CD4-positive, alpha-beta T cell treated with Interleukin-15 for 1 hour (primary cell): ENCODE results near the gene ZNF662.
"Not testable (repeated sequence)": the region's sequence is repeated elsewhere in the genome, so short reads cannot be mapped to it uniquely, and the experiment has no call there.

Experiments used
- DNase-seq: peaks from one replicate; pipeline ENCODE4 v3.0.0-alpha.2; 2020

ZNF662 gene

DNA sequence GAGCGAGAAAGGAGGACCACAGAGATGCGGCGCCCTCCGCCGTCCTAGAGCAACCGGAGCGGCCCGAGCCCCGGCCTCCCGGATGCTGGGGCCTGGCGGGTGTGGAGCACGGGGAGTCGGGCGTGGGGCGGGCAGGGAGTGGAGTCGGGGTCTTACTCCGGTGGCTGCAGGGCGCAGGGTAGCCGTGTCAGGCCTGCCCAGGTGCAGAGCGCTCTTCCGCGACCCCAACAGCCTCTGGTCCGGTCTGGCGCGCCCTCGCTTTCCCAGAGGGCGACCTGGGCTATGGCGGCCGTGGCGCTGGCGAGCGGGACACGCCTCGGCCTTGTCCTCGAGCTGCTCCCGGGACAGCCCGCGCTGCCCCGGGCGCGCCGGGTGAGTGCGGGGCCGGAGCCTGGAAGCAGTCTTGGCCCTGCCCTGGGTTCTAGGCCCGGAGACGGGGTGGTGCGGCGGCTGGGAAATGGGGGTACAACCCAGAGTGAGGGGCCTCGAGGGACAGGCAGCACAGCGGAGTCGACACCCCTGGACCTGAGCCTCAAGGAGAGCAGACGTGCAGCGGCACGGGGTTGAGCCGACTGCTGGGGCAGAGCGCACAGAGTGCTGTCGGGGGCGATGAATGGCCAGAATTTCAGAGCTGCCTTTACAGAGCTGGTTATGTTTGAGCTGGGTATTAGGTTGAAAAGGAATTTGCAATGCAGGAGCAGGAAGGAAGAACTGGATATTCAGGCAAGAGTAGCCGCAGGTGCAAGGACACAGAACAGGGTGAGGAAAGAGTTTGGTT lies at the start of gene ZNF662:
ZNF662 (plus strand) TSS at position 73 of the 778 bp plus-strand sequence. CDS start 1,973 bp downstream, outside the sequence.
- no peak for DNase-seq

DNA sequence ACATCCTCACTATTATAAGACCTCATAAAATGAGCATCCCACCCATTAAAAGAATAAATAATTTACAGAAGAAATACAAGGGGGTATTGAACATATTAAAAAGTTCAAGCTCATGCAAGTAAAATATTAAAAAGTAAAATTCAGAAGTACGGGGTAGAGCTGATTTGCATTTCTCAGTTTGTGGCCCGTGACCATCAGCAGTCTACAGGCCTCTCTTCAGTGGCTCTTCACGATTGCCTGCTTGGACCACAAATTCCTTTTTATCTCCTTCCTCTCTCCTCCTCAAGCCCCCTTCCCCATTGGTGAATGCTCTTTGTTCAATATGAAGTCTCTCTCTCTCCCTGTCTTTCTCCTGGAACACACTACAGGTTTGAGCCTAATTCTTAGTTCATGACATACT lies 49.4 kb upstream of the ZNF662 start:
- no peak for DNase-seq

DNA sequence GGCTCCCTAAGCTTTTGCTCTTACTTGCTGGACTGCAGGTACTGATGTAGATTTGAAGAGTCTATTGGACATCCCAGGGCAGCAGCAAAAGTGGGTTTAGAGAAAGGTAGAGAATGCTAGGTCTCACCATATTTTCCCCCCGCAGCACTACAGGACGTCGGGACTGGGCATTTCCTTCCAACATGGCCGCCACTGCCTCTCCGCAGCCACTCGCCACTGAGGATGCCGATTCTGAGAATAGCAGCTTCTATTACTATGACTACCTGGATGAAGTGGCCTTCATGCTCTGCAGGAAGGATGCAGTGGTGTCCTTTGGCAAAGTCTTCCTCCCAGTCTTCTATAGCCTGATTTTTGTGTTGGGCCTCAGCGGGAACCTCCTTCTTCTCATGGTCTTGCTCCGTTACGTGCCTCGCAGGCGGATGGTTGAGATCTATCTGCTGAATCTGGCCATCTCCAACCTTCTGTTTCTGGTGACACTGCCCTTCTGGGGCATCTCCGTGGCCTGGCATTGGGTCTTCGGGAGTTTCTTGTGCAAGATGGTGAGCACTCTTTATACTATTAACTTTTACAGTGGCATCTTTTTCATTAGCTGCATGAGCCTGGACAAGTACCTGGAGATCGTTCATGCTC lies 41.5 kb upstream of the ZNF662 start:
- DNase-seq = no peak

DNA sequence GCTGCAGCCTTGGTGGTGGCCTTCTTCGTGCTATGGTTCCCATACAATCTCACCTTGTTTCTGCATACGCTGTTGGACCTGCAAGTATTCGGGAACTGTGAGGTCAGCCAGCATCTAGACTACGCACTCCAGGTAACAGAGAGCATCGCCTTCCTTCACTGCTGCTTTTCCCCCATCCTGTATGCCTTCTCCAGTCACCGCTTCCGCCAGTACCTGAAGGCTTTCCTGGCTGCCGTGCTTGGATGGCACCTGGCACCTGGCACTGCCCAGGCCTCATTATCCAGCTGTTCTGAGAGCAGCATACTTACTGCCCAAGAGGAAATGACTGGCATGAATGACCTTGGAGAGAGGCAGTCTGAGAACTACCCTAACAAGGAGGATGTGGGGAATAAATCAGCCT lies 40.7 kb upstream of the ZNF662 start:
- DNase-seq = no peak

DNA sequence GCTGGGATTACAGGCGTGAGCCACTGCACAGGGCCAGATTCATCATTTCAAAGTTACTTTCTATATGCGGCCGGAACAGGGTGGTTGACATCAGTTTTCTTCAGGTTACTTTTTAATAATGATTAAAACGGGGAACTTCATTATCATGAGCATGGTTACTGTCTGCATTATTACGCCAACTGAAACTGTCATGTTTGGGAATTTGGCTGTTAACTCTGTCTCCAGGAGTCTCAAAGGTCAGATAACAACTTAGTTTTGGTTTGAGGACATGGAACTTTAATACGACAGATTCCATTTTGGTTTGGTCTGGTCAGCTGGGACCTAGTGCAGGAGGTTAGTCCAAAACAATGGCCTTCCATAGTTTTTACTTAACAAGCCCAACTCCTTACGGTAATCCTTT lies 38.8 kb upstream of the ZNF662 start:
- DNase-seq = no peak

DNA sequence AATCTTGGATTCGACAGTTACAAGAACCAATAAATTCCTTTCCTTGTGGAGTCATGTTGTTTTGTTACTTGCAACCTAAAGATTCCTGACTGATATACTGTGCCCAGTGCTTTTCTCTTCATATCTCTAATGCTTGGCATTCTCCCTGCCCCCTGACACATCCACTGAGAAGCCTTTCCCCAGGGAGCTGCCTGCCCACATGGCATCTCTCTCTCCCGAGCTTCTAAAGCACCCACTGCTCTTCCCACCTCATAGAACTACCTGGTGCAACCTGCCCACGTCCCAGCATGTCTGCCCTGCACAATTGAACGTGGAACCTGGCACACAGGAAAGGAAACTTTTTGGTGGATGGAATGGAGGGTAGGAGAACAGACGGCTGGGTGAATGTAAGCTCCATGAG lies 37.1 kb upstream of the ZNF662 start:
- no peak for DNase-seq

DNA sequence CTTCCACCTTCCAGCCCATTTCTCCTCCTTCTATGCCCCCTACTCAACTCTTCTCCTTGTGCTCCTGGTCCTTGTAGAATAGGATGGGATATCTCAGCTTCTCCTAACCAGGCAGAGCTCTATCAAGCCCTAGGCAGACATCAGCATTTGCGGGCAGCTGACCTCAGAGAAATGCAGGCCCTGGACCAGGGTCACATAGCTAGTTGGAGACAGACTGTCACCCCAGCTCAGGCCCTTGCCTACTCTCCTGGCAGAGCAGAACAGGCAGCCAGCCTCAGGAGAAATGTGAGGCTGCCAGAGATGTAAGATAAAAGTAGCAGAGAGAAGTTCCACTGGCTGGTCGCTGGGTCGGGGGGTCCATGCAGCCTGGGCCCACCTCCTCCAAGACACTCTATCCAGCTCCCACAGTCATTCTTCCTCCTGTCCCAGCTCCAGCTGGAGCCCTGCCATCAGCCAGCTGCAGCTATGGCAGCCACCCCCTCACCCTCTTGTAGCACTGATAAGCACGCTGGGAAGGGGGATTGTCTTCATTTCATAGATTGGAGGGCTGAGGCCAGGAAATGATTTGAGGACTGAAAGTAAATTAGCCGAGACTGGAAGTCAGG lies 34.2 kb upstream of the ZNF662 start:
- no peak for DNase-seq

DNA sequence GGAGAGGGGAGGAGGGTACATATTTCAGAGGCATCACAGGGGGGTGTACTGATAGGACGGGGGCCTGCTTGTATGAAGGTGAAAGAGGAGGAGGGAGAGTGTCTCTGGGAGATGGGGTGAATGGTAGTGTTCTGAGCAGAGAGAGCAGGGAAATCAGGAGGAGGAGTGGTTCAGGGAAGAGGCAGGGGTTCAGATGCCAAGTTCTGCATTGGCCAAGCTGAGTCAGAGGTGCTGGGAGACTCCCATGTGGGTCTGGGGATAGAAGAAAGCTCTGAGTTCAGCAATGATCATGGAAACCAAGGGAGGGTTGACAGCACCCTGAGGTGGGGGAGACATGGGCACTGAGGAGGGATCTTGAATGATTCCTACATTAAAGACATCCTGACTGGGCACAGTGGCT lies 33.2 kb upstream of the ZNF662 start:
- DNase-seq = no peak

DNA sequence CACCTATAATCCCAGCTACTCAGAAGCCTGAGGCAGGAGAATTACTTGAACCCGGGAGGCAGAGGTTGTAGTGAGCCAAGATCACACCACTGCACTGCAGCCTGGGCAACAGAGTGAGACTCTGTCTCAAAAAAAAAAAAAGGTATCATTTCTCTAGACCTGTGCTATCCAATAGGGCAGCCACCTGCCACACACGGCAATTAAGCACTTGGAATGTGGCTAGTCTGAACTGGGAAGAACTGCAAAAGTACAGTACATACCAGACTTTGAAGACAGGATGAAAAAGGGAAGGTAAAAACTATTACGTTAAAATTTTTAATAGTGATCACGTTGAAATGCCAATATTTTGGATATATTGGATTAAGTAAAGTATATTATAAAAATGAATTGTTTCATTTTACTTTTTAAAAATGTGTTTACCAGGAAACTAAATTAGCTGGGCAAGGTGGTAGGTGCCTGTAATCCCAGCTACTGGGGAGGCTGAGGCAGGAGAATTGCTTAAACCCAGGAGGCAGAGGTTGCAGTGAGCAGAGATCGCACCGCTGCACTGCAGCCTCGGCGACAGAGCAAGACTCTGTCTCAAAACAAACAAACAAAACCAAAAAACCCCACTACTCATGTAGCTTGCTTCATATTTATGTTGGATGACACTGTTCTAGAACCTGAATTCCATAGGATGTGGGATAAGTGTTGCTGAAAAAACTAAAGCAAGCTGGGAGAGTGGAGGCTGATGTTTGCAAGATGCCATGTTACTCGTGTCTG lies 32.5 kb upstream of the ZNF662 start:
- no peak for DNase-seq

DNA sequence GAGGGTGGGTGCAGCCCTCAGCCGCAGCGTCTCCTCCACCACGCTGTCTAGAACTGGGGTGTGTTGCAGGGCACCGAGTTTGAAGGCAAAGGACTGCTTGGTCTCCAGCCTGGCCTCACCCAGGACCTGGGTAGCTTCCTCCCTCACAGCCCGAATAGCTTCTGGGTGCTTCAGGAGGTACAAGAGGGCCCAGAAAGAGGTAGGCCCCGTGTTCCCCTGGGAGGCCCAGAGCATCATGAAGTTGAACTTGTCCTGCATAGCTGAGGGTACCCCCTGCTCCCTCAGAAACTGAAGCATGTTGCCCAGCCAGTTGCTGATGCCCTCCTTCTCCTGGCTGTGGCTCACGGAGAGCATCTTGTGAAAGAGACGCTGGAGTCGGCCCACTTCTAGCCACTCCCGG lies 31.2 kb upstream of the ZNF662 start:
- DNase-seq = no peak

DNA sequence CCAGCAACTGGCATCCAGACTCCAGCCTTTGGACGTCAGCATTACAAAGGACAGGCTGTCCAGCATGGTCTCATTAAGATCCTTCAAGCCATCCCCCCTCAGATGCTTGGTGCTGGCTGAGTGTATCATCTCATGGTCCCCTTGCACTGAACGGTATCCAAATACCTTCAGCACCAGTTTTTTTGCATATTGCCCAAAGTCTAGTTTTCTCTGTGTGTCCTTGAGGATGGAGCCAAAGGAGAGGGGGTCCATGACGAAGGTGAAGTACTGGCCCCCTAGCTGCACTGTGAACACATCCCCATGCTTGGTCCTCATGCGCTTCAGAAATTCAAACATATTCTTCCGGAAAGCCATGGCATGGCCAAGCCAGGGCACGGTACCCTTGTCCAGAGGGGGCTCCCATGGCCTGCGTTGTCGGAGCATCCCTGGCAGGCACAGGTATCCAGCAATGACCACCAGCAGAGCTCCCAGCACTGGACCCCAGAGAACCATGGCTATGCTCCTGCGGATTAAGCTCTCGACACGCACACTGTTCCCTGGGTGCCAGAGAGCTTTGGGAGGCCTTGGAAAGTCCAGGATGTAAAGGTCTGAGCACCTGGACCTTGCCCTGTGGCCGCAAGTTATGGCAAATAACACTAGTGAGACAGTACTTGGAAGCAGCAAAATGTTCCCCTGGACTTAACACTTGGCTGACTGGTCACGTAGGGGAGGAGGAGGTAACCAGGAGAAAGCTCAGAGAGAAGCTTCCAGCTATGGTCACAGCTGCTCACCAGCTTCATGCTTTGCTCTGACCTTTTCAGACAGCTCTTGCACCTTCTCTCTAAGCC lies 30.4 kb upstream of the ZNF662 start, which contains the start of gene CYP8B1:
CYP8B1 (minus strand) TSS at position 555 of the 827 bp plus-strand sequence; CDS start at position 492, 63 bp downstream.
- no peak for DNase-seq

DNA sequence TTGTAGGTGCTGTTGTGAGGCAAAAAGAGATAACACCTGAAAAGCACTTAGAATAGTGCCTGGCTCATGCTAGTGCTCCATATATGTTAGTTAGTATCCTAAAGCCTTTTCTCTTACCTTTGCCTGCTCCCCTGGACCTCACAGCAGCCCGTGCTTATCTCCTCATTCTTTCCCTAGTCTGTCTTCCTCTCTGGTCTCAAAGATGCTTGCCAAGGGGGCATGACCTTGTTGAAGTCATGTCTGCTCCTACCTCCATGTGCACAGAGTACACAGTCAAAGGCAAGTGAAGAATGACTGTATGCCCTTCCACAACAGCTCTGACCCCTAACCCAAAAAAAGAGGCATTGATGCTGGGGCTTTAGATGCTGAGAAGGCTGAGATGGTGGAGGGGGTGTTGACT lies 29.5 kb upstream of the ZNF662 start:
- no peak for DNase-seq

DNA sequence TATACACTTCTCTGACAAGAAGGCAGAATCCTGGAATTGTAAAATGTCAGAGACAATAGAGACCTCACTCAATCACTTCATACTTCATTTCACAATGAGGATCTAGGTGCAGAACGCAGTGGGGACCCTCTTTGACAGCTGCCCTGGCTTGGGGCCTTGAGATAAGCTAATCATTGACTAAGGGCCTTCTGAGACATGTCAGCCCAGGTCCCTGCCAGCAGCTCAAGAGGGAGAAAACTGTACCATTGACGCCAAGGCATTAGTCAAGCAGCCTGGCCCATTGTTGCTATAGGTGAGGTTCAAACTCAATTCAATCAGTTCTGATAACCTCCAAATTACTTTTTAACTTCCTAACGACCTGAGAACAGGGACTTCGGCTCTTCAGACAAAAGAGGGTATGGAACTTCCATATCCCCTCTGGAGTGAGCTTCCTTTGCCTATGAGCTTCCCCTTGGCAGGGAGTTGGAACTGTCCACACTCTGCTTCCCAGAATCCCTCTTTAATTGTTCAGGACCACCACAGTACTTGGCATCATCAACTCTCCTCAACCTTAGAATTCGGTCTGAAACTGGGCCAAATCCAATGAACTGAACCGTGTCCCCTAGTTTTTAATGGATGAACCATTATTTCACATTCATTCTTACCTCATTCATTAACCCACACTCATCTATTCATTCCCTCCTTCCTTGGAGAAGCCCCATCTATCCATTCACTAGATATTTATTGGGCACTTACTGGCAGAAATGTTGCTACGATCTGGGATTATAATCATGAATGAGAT lies 28.8 kb upstream of the ZNF662 start:
- no peak for DNase-seq

DNA sequence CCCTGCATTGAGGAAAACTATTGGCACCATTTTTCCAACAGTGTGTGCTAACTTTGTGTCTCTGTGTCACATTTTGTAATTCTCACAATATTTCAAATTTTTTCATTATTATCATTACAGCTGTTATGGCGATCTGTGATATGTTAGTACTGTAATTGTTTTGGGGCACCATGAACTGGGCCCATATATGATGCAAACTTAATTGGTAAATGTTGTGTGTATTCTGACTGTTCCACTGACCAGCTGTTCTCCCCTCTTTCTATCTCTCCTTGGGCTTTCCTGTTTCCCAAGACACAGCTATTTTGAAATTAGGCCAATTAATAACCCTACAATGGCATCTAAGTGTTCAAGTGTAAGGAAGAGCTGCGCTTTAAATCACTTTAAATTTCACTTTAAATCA lies 28.1 kb upstream of the ZNF662 start:
- no peak for DNase-seq

DNA sequence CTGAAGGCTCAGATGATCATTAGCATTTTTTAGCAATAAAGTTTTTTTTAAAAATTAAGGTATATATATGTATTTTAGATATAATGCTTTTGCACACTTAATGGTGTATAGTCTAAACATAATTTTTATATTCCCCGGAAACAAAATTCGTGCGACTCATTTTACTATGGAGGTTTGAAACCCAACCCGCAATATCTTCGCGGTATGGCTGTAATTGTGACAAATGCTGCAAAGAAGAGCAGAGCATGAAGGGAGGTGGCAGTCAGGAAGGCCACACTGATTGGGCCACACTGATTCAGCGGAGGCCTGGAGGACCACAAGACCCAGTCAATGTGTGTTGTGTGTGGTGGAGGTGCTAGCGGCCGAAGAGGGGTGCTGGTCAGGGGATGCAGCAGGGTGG lies 25.8 kb upstream of the ZNF662 start:
- DNase-seq = no peak

DNA sequence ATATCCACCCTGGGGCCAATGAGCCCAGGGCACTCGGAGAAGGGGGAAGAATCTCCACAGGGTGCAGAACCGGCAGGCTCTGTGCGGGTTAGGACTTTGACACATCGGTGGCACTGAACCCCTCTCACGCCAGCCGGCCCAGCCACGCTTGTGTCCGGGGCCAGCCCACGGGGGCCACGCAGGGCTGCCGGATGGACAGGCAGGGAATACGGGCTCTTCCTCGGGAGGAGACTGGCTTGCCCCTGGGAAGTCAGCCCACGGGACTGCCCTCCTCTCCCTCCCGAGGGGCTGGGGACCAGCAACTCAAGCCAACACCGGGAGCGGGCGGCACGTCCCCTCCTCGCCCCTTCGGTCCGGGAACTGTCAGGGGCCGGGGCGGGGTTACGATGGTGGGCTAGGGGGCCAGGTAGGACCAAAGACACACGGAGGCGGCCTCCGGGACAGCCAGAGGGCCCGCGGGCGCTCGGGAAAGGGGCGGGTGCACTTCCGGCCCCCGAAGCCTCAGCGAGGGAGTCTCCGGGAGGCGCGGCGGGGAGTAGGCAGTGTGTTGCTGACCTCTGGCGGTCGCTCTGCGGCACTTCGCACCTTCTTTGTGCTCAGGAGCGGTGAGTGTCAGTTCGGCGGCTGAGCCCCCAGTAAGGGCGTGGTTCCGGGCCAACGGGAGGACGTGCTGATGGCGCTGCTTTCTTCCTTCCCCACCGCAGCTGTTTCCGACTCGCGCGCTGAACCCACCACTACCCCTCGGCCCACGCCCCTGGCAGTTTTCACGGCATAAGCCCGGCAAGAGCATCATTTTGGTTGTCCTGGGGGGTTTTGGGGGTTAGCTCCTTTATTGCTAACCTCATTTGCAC lies 25.1 kb upstream of the ZNF662 start:
- peak; percentile 90 for DNase-seq

DNA sequence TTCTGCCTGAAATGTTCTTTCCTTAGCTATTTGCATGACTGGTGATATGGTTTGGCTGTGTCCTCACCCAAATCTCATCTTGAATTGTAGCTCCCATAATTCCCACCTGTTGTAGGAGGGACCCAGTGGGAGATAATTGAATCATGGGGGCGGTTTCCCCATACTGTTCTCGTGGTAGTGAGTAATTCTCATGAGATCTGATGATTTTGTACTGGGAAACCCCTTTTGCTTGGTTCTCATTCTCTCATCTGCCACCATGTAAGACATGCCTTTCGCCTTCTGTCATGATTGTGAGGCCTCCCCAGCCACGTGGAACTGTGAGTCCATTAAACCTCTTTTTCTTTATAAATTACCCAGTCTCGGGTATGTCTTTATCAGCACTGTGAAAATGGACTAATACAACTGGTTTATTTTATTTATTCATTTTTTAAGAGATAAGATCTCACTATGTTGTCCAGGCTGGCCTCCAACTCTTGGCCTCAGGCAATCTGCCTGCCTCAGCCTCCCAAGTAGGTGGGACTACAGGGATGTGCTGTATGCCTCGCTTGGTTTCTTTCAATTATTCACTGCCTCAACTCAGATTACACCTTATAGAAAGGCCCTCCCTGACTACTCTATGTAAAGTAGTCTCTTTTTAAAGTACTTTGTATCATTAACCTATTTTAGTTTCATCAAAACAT lies 22.6 kb upstream of the ZNF662 start:
- DNase-seq = not testable (repeated sequence)

DNA sequence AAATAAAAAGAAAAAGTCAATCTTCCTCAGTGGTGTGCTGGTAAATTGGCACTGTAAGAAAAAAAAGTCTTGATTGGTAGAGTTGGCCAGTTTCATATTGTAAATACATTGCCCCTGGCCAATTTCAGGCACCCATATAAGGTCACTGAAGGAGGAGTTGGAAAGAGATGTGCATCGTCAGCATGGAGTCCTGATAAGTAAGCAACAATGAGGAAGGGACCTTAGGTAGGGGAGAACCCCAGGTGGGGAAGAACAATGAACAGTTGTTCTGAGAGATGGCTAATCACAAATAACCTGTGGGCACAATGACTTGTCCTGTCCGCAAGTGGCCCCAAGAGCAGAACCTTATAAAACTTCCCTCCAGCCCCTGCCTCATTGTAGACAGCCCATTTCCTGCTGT lies 21.6 kb upstream of the ZNF662 start:
- DNase-seq = no peak

DNA sequence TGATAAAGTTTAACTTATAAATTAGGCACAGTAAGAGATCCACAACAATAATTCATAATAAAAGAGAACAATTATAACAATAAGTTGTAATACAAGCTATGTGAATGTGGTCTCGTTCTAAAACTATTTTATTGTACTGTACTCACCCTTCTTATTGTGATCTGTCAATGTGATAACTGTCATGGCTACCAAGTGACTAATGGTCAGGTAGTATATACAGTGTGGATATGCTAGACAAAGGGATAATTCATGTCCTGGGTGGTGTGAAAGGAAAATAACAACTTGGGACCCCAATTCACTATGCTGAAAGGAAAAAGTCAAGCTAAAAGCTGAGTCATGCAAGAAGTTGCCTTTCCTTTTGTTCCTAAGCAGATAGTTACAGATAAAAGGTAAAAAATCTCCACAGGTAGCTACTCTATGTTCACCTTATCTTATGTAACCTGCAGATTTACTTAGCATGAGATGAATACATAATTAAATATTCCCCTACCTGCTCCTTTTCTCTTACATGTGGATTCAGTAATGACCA lies 19.6 kb upstream of the ZNF662 start:
- DNase-seq = no peak

DNA sequence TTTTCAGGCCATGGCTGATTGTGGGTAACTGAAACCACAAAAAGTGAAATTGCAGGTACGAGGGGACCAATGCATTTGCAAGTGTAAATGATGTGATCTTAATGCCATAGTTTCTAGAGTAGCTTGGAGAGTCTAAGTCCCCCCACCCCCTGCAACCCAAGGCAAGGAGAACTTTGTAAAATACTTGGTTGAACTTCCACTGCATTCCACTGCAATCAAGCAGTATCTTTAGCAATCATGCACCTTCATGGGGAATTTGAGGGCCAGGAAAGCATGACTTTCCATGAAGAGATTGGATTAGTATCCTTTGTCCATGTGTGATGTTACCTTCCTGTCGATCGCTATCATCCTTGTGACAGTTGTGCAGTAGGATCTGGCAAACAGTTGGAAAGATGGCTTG lies 18.9 kb upstream of the ZNF662 start:
- no peak for DNase-seq
